Suprapubic skin (tissue), 4 donors: Measurements from ENCODE around the gene GDAP1L1.

Source experiments
- POLR2A ChIP-seq, 2 donors: fragments of 450-650 bp; IDR thresholded peaks; one replicate each; pipeline ENCODE4 v1.6.1; 2017; ENCODE audit warnings: antibody characterized with exemption in 2 of 2, mild to moderate bottlenecking in 2 of 2, moderate library complexity in 2 of 2
- POLR2AphosphoS5 ChIP-seq, 3 donors: sonication (generic); formaldehyde crosslinking; IDR thresholded peaks; one replicate each; pipeline ENCODE4 v1.6.1; 2017; ENCODE audit warnings: antibody characterized with exemption in 3 of 3
- TF ChIP-seq, protein P1 (sequence below), 2 donors: fragments of 200-600 bp in 1 of 2; fragments of 450-650 bp in 1 of 2; sonication (generic) in 1 of 2; IDR thresholded peaks; one replicate each; pipeline ENCODE4 v1.5.1; 2016 to 2019; ENCODE audit warnings: antibody characterized with exemption in 2 of 2, mild to moderate bottlenecking in 1 of 2, moderate library complexity in 1 of 2

DNA sequence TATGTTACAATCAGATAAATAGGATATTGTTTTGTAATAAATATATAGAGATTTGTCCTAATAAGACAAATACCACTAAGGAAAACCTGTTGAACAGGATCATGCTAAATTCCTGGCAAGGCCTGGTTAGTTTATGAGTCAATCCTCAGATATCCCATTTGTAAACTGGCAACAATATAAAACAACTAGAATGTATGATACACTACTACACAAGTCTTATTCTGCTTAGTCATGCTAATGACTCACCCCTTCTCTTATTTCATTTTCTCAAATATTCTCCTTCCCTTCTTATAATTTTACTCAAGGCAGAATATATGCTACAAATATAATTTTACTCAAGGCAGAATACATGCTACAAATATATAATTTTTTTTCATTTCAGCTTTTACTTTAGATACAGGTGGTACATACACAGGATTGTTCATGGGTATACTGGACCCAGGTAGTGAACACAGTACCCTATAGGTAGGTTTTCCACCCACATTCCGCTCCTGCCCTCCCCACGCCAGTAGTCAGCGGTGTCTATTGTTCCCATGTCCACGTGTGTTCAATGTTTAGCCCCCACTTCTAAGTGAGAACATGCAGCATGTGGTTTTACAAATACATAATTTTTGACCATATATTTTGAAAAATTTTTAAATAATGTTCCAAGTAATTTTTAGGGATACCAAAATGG lies 42.8 kb upstream of the GDAP1L1 start:
- TF ChIP-seq, protein P1, sequence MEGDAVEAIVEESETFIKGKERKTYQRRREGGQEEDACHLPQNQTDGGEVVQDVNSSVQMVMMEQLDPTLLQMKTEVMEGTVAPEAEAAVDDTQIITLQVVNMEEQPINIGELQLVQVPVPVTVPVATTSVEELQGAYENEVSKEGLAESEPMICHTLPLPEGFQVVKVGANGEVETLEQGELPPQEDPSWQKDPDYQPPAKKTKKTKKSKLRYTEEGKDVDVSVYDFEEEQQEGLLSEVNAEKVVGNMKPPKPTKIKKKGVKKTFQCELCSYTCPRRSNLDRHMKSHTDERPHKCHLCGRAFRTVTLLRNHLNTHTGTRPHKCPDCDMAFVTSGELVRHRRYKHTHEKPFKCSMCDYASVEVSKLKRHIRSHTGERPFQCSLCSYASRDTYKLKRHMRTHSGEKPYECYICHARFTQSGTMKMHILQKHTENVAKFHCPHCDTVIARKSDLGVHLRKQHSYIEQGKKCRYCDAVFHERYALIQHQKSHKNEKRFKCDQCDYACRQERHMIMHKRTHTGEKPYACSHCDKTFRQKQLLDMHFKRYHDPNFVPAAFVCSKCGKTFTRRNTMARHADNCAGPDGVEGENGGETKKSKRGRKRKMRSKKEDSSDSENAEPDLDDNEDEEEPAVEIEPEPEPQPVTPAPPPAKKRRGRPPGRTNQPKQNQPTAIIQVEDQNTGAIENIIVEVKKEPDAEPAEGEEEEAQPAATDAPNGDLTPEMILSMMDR (IDR thresholded peaks at IDR 0.05): no peak
- TF ChIP-seq POLR2AphosphoS5 (IDR thresholded peaks at IDR 0.05) (no peak), POLR2A (IDR thresholded peaks at IDR 0.05) (no peak)
